T1000 (cell line): ENCODE results near the gene PTGES2.

ENCODE experiments used
- DNase-seq: peaks from one replicate; lab custom pipeline; 2025; ENCODE audit warnings: mixed read lengths; lab: John Stamatoyannopoulos, UW

Gene PTGES2

GRCh38 chr9:128153060-128153946, 25.8 kb upstream of the PTGES2 start:
- DNase-seq = no peak

GRCh38 chr9:128152133-128153059, 24.9 kb upstream of the PTGES2 start:
- DNase-seq = no peak

GRCh38 chr9:128151309-128152132, 24.0 kb upstream of the PTGES2 start:
- DNase-seq = no peak

- no peak for DNase-seq
These were observed 23.2 kb upstream of the PTGES2 start for GRCh38 chr9:128150594-128151308.

GRCh38 chr9:128149951-128150593, 22.5 kb upstream of the PTGES2 start:
- DNase-seq = no peak

- DNase-seq = no peak
These were observed 21.6 kb upstream of the PTGES2 start, which contains the start of gene LCN2 for GRCh38 chr9:128149001-128149701. TSS of gene LCN2 (plus strand) at chr9:128149453. CDS start at chr9:128149526, 73 bp downstream.

- DNase-seq = no peak
These were observed 21.0 kb upstream of the PTGES2 start for GRCh38 chr9:128148509-128149000.

GRCh38 chr9:128146591-128147120, 19.1 kb upstream of the PTGES2 start:
- no peak for DNase-seq

GRCh38 chr9:128145951-128146351, 18.4 kb upstream of the PTGES2 start:
- no peak for DNase-seq

GRCh38 chr9:128145536-128145935, 18.0 kb upstream of the PTGES2 start:
- no peak for DNase-seq

- no peak for DNase-seq
These were observed 17.0 kb upstream of the PTGES2 start for GRCh38 chr9:128144239-128145181.

- DNase-seq = no peak
These were observed 16.2 kb upstream of the PTGES2 start for GRCh38 chr9:128143525-128144238.

- DNase-seq = no peak
These were observed 15.1 kb upstream of the PTGES2 start for GRCh38 chr9:128142596-128142995.

GRCh38 chr9:128142061-128142460, 14.5 kb upstream of the PTGES2 start:
- no peak for DNase-seq

- no peak for DNase-seq
These were observed 14.1 kb upstream of the PTGES2 start for GRCh38 chr9:128141604-128142003.

- no peak for DNase-seq
These were observed 12.1 kb upstream of the PTGES2 start for GRCh38 chr9:128139621-128140020.

GRCh38 chr9:128138001-128138400, 10.5 kb upstream of the PTGES2 start:
- DNase-seq = no peak
